Endothelial cell (in vitro differentiated cells): ENCODE measurements around the gene RHOH. TPM values are rescaled to one million over a fixed set of nuclear protein-coding genes. Genes with fewer than 3 reads are reported as not detected.

Experiments
- DNase-seq: peaks from one replicate; pipeline ENCODE4 v3.0.0; 2021; ENCODE audit warnings: low spot score
- H3K27ac Mint-ChIP-seq: one replicate; pipeline ENCODE4 v1.8.0; 2021; ENCODE audit warnings: mixed read lengths, inconsistent platforms; ENCODE audit not compliant: unreplicated experiment
- H3K27me3 Mint-ChIP-seq: one replicate; pipeline ENCODE4 v1.8.0; 2021; ENCODE audit warnings: mild to moderate bottlenecking, moderate library complexity, mixed read lengths, inconsistent platforms; ENCODE audit not compliant: unreplicated experiment
- H3K36me3 Mint-ChIP-seq: one replicate; pipeline ENCODE4 v1.8.0; 2021; ENCODE audit warnings: mild to moderate bottlenecking, low read depth, mixed read lengths, inconsistent platforms; ENCODE audit not compliant: unreplicated experiment
- H3K4me1 Mint-ChIP-seq: one replicate; pipeline ENCODE4 v1.8.0; 2021; ENCODE audit warnings: mild to moderate bottlenecking, mixed read lengths, inconsistent platforms; ENCODE audit not compliant: unreplicated experiment
- H3K4me3 Mint-ChIP-seq: one replicate; pipeline ENCODE4 v1.8.0; 2021; ENCODE audit warnings: mild to moderate bottlenecking, mixed read lengths, inconsistent platforms; ENCODE audit not compliant: unreplicated experiment
- H3K9me3 Mint-ChIP-seq: one replicate; pipeline ENCODE4 v1.8.0; 2021; ENCODE audit warnings: mixed read lengths, inconsistent platforms; ENCODE audit not compliant: unreplicated experiment
- total RNA-seq: library from RNA; stranded (reverse); fragmentation: NEBNext Ultra II Directional; extraction: Animal tissue kit (Norgen Biotek cat#: 25700); gene quantifications from one replicate; pipeline ENCODE4 v1.2.1, GENCODE V29; 2021; ENCODE audit not compliant: unreplicated experiment
- TF ChIP-seq, protein P1 (sequence below): fragments of 200-600 bp; sonication (generic); IDR thresholded peaks from one replicate; pipeline ENCODE4 v1.5.0; 2021; ENCODE audit warnings: antibody characterized with exemption; ENCODE audit not compliant: unreplicated experiment

RHOH gene
- total RNA-seq, 1 donor from 2014 or later, result 20.4 TPM

DNA sequence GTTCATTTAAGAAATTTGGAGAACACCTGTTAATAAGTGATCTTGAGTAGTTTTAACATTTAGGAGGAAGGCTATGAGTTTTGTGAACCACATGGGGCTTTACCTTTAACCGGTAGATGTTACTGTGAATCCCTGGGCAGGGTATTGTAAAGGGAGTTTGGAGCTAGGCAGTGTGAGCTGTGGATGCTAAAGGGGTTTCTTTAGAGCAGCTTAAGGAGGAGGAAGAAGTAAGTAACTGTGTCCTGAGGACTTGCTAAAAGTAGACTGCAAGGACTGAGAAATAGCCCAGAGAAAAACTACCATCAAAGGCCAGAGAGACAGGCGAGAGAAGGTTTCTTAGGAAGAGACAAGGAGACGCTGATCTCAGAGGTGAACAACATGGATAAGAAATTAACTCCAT is 5.6 kb downstream of the RHOH start:
- H3K4me3 Mint-ChIP-seq, result no peak overlapping the region
- no peak overlapping the region for H3K27ac Mint-ChIP-seq
- no peaks in the 10 kb centered on the region for H3K9me3 Mint-ChIP-seq
- no peaks in the 10 kb centered on the region for H3K36me3 Mint-ChIP-seq
- DNase-seq, result no peak
- peaks cover 71% of the 10 kb centered on the region for H3K4me1 Mint-ChIP-seq
- peaks cover 2% of the 10 kb centered on the region for H3K27me3 Mint-ChIP-seq
- TF ChIP-seq, protein P1, sequence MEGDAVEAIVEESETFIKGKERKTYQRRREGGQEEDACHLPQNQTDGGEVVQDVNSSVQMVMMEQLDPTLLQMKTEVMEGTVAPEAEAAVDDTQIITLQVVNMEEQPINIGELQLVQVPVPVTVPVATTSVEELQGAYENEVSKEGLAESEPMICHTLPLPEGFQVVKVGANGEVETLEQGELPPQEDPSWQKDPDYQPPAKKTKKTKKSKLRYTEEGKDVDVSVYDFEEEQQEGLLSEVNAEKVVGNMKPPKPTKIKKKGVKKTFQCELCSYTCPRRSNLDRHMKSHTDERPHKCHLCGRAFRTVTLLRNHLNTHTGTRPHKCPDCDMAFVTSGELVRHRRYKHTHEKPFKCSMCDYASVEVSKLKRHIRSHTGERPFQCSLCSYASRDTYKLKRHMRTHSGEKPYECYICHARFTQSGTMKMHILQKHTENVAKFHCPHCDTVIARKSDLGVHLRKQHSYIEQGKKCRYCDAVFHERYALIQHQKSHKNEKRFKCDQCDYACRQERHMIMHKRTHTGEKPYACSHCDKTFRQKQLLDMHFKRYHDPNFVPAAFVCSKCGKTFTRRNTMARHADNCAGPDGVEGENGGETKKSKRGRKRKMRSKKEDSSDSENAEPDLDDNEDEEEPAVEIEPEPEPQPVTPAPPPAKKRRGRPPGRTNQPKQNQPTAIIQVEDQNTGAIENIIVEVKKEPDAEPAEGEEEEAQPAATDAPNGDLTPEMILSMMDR, result no peak

DNA sequence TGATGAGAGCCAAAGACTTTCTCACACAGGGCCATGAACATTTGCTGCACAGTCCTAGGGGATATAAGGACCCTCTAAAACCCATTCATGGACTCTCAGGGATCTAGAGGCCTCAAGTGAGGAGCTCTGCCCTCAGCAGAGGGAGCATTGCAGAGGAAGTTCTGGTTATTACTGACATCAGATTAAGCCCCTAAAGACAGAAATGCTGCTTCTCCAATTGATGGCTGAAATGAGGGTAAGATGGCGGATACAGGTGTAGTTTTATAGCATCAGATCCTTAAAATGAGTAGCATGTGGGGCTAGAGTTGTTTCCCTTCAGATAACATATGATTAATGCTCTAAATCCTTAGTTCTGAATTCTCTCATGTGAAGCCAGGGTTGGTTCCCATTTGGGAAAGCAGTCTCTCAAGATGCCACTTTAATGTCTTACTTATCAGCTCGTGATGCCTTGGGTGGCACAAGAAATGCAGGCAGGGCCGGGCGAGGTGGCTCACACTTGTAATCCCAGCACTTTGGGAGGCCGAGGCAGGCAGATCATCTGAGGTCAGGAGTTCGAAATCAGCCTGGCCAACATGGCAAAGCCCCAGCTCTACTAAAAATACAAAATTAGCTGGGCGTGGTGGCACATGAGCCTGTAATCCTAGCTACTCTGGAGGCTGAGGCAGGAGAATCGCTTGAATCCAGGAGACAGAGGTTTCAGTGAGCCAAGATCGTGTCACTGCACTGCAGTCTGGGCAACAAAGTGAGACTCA is 7.9 kb downstream of the RHOH start:
- Mint-ChIP-seq H3K36me3 (no peaks in the 10 kb centered on the region), H3K9me3 (no peaks in the 10 kb centered on the region), H3K27me3 (peaks cover 2% of the 10 kb centered on the region), H3K4me1 (peaks cover 50% of the 10 kb centered on the region), H3K27ac (no peak overlapping the region), H3K4me3 (no peak overlapping the region)
- DNase-seq, result no peak
- TF ChIP-seq, protein P1, result no peak

DNA sequence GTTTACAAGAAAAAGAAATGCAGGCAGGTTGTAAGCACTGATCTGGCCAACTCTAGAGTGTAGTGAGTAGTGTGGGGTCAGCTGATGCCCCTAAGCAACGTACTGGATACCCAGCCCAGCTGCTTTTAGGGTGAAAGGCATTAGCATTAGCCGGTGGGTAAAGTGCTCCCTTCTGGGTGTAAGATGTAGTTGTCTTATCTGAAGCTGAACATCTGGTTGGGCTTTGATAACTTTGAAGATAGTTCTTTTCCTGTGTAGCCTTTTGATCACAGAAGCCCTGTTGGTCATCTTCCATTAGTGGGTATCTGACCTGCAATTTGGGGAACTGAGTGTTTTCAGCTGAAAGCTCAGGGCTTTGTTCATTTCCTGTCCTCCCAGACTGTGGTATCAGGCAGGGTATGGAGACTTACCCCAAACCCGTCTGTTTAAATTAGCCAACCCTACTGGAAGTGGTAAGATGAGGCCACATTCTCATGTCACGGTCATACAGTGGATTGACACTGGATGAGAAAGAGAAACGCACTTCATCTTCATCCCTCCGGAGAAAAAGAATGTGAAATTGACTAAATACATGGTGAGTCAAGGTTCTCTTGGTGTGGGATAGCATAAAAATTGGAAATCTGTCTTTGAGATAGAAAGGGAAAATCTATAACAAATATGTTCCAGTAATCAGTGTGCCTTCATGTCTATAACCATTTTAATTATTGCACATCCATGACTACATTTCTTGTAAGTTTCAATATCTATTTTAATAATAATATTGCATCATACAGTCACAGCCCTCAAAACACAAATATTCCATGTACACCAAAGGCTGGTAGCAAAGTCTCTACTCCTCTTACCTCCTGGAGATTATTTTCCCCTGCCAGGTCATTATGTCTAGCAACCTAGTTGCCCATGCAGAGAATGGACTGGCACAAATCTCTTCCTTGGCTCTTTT is 8.7 kb downstream of the RHOH start:
- Mint-ChIP-seq H3K27ac (peak overlapping the region; percentile 81), H3K36me3 (peaks cover under 1% of the 10 kb centered on the region), H3K27me3 (no peaks in the 10 kb centered on the region), H3K4me1 (peaks cover 48% of the 10 kb centered on the region), H3K4me3 (peak overlapping the region; percentile 18), H3K9me3 (no peaks in the 10 kb centered on the region)
- TF ChIP-seq, protein P1, result no peak
- no peak for DNase-seq

DNA sequence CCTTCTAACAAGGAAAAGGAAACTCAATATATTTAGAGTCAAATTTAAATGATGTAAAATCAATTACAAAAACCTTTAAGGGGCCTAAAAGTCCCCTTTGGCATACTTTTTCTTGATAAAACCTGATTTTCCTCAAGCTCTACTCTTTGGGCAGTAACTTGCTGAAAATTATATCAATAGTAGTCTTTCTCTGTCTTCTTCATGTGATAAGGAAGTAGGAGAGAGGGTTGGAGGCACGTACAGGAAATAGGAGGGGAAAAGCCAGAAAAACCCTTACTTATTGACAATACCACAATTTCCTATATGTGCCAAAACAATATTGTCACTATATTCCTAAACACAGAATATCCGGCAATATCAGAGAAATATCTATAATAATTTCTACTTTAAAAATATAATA is 9.6 kb downstream of the RHOH start:
- Mint-ChIP-seq H3K36me3 (peaks cover 4% of the 10 kb centered on the region), H3K27ac (peak overlapping the region; percentile 81), H3K4me1 (peaks cover 51% of the 10 kb centered on the region), H3K9me3 (no peaks in the 10 kb centered on the region), H3K4me3 (no peak overlapping the region), H3K27me3 (no peaks in the 10 kb centered on the region)
- TF ChIP-seq, protein P1, result no peak
- no peak for DNase-seq
